Stimulated activated CD4-positive, alpha-beta T cell treated with anti-CD3 and anti-CD28 coated beads, TNF-alpha, amount 100 ng/mL, for 24 hours (primary cell): ENCODE data around the gene SACS.
"Not testable (repeated sequence)": the region's sequence is repeated elsewhere in the genome, so short reads cannot be mapped to it uniquely, and the experiment has no call there.

Experiments used
- DNase-seq, 3 experiments: peaks; one replicate each; pipeline ENCODE4 v3.0.0-alpha.2; 2020; ENCODE audit warnings: low read depth in 3 of 3

The SACS gene

DNA sequence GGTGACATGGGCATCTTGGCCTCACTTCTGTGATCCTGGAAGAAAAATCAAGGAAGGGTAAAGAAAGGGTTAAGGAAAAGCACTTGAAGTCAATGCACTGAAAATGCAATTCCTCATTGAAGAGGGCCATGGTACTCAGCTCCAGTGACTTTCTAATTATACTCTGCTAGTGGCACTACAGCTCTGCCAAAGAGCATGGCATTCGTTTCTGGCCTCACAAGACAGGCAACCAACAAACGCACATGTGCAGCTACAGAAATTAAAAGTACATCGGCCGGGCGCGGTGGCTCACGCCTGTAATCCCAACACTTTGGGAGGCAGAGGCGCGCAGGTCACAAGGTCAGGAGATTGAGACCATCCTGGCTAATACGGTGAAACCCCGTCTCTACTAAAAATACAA, 21.8 kb downstream of the SACS start:
- DNase-seq, result no peak

DNA sequence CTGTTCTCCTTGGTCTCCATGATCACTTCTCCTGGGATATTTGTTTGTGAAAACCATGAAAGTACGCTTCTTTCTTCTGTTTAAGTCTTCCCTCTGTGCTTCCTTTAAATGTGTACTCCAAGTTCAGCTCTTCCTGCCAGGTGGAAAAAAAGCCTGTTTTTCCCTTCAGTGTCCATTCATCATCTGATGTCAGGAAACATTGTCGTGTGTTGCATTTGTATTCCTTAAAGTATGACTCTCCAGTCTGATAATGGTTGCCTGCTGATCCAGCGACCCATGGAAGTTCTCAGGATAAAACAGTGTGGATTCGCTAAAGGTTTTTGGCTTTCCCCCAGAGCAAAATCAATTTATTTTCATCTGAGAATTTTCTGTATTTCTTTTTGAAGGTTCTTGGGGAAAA, 22.3 kb downstream of the SACS start:
- DNase-seq, result no peak

- DNase-seq, result no peak
Measured at GRCh38 chr13:23408026-23408425, 25.5 kb downstream of the SACS start.

GRCh38 chr13:23401156-23401555, 32.3 kb downstream of the SACS start:
- not testable (repeated sequence) for DNase-seq

- DNase-seq, result no peak
Measured at GRCh38 chr13:23399347-23399746, 34.2 kb downstream of the SACS start.

DNA sequence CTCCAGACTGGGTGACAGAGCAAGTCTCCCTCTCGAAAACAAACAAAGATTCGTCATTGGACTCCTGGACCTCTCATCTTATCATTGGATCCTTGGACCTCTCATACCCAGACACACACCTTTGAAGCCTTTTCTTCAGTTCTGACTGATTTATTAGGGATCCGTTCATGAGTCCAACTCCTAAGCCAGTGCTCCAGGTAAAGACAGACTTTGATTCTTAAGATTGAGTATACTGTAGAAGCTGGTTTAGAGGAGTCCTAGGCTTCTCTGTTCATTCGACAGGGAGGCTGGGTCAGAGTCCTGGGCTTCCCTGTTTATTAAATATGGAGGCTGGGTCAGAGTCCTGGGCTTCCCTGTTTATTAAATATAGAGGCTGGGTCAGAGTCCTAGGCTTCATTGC, 38.7 kb downstream of the SACS start:
- DNase-seq, result no peak

GRCh38 chr13:23392925-23393645, 40.4 kb downstream of the SACS start:
- no peak for DNase-seq

GRCh38 chr13:23392313-23392712, 41.2 kb downstream of the SACS start:
- DNase-seq, result no peak

GRCh38 chr13:23391752-23392151, 41.8 kb downstream of the SACS start:
- no peak for DNase-seq

GRCh38 chr13:23386533-23386932, 47.0 kb downstream of the SACS start:
- DNase-seq, result no peak

DNA sequence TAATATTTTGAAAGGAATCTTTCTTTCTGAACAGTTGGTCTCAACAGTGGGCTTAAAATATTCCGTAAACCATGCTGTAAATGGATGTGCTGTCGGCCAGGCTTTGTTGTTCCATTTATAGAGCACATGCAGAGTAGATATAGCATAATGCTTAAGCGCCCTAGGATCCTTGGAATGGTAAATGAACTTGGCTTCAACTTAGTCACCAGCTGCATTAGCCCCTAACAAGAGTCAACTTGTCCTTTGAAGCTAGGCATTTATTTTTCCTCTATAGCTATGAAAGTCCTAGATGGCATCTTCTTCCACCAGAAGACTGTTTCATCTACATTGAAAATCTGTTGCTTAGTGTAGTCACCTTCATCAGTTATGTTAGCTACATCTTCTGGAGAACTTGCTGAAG, 47.6 kb downstream of the SACS start:
- DNase-seq, result no peak

- DNase-seq, result no peak
Measured at GRCh38 chr13:23384111-23384510, 49.4 kb downstream of the SACS start.

- DNase-seq, result no peak
Measured at GRCh38 chr13:23383151-23383550, 50.4 kb downstream of the SACS start.

- no peak for DNase-seq
Measured at GRCh38 chr13:23381866-23382265, 51.6 kb downstream of the SACS start.

DNA sequence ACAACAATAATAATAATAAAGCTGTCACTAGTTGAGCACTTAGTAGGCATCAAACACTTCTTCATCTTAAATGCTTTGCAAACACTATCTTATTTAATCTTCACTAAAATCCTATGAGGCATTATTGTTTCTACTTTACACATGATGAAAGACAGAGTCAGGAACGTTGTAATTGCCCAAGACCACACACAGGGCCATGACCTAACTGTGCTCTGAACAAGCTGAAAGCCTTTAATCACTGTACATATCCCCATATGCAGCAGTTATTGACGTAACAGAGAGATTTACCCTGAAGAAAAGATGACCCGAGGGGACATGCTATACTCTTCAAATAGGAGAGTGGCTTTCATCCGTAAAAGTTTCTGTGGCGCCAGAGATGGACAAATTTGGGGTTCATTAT, 53.0 kb downstream of the SACS start:
- no peak for DNase-seq

GRCh38 chr13:23377983-23378632, 55.4 kb downstream of the SACS start:
- peak; percentile 33 to 66 (median 55) for DNase-seq

- no peak for DNase-seq
Measured at GRCh38 chr13:23377579-23377978, 55.9 kb downstream of the SACS start.

- peak; percentile 96 to 98 (median 96) for DNase-seq
Measured at GRCh38 chr13:23375001-23375971, 58.2 kb downstream of the SACS start.

DNA sequence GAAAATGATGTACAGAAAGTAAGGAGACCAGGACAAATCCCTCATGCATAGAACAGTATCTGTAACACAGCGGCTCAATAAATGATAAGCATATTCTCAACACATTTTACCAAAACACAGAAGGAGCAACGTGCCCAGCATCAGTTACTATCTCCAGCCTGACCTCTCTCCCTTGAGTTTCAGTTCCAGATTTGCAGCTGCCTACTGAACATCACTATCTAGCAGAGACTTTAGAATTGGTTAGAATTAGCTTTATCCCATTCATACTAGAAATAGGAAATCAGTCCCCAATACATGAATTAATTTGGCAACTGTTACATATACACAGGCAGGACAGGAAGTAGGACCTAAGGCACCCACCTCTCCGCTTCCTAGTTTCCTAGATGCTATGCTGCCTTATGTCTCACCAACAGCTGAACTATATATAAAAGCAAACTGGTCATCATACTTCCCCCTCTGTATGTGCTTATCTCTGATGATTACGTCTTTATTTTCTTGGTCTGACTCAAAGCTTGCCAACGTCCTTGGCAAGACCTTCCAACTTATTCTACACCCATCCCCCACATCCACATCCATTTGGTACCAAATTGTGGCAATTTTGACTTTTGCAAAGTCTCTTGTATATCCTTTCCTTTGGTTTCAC, 61.1 kb downstream of the SACS start:
- DNase-seq, result no peak

GRCh38 chr13:23367907-23368306, 65.6 kb downstream of the SACS start:
- no peak for DNase-seq

GRCh38 chr13:23365652-23366051, 67.8 kb downstream of the SACS start:
- no peak for DNase-seq

DNA sequence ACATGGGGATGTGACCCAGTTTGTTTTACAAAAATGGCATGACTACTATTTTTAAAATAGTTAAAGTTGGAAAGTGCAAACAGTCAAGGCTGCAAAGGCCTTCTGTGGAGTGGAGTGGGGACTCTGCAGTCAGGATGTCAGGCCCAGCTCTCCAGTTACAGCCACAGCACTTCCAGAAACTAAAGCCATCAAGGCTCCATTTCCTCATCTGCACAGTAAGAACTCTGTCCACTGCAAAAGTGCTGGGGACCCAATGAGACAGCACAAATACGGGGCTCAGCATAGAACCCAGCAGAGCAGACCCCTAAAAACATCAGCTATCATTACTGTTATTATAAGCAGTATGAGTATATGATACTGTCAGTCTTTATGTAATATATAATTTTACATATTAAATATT, 73.6 kb downstream of the SACS start:
- DNase-seq, result no peak
